Measurements from ENCODE around the gene YWHAG.

DNA sequence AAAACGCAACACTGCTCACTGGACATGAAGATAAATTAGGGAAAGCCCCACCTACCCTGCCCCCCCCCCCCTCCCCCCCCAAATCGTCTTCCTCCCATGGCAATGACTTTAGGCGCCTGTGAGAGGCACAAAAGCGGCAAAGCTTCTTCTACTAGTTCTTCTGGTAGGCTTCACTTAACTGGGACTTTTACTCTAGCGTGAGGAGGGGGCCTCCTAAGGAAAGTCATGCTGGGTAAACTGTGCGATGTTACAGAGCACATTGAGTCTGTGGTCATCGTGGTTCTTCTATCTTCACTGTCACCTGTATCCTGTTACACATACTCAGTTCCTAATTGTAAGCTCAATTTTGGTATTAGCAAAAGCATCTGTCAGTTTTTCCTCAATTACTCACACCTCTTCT is 31.2 kb downstream of the YWHAG start:
- TF ChIP-seq, protein P1, sequence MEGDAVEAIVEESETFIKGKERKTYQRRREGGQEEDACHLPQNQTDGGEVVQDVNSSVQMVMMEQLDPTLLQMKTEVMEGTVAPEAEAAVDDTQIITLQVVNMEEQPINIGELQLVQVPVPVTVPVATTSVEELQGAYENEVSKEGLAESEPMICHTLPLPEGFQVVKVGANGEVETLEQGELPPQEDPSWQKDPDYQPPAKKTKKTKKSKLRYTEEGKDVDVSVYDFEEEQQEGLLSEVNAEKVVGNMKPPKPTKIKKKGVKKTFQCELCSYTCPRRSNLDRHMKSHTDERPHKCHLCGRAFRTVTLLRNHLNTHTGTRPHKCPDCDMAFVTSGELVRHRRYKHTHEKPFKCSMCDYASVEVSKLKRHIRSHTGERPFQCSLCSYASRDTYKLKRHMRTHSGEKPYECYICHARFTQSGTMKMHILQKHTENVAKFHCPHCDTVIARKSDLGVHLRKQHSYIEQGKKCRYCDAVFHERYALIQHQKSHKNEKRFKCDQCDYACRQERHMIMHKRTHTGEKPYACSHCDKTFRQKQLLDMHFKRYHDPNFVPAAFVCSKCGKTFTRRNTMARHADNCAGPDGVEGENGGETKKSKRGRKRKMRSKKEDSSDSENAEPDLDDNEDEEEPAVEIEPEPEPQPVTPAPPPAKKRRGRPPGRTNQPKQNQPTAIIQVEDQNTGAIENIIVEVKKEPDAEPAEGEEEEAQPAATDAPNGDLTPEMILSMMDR (IDR thresholded peaks at IDR 0.05): no peak
- no peak for TF ChIP-seq POLR2A (IDR thresholded peaks at IDR 0.05)
- TF ChIP-seq POLR2AphosphoS5 (IDR thresholded peaks at IDR 0.05): no peak
